Stimulated activated naive CD8-positive, alpha-beta T cell treated with anti-CD3 and anti-CD28 coated beads, Interleukin-15, Interleukin-2, amounts not matched to agents 100 ng/mL and 50 ng/mL, for 24 hours (primary cell): Measurements from ENCODE around the gene PRKCA.
A peak's percentile ranks its signal among the peaks of the same experiment; 100 is the strongest.
"Not testable (repeated sequence)": the region's sequence is repeated elsewhere in the genome, so short reads cannot be mapped to it uniquely, and the experiment has no call there.

ENCODE experiments used
- H3K27ac Mint-ChIP-seq: one replicate; pipeline ENCODE4 v1.8.0; 2021; ENCODE audit warnings: mild to moderate bottlenecking, mixed read lengths
- H3K27me3 Mint-ChIP-seq: one replicate; pipeline ENCODE4 v1.8.0; 2021; ENCODE audit warnings: mixed read lengths
- H3K36me3 Mint-ChIP-seq: one replicate; pipeline ENCODE4 v1.8.0; 2021; ENCODE audit warnings: low read depth, mixed read lengths
- H3K4me1 Mint-ChIP-seq: one replicate; pipeline ENCODE4 v1.8.0; 2021; ENCODE audit warnings: low read depth, mixed read lengths
- H3K4me3 Mint-ChIP-seq: one replicate; pipeline ENCODE4 v1.8.0; 2021; ENCODE audit warnings: mild to moderate bottlenecking, mixed read lengths
- H3K9me3 Mint-ChIP-seq: one replicate; pipeline ENCODE4 v1.8.0; 2021; ENCODE audit warnings: mixed read lengths

Gene PRKCA

DNA sequence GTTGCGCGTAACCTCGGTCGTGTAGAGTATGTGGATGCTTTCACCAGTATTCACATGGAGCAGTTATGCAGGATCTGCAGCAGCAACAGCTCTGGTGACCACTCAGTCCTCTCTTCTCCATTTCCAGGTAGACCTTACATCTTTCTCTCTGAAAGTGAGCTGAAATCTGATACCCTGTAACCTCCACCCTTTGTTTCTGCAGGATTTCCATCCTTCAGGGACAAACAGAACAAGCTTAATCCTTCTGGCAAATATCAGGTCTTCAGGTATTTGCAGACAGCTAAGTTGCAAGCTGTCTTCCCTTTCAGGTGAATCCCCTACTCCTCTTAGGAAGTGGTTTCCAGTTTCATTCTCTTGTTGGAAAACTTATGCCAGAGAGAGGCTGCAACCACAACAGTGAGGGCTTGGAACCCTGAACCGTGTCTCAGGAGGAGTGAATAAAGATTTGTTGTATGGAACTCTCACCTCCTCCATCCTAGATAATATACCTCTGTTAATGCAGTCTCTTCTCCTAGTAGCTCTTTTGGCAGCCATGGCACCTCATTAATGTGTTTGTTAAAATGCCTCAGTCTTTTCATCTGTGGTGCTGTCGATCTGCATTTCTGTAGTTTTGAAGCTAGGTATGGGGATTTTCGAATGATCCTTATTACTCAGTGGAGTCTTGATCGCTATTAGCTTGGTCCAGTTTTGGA lies 172.5 kb downstream of the PRKCA start:
- Mint-ChIP-seq H3K27ac (no peak overlapping the region), H3K27me3 (no peaks in the 10 kb centered on the region), H3K9me3 (peaks cover 3% of the 10 kb centered on the region), H3K36me3 (peaks cover 44% of the 10 kb centered on the region), H3K4me1 (peaks cover 54% of the 10 kb centered on the region), H3K4me3 (peak overlapping the region; percentile 16)

GRCh38 chr17:66476014-66476413 lies 173.6 kb downstream of the PRKCA start:
- Mint-ChIP-seq H3K9me3 (peaks cover 3% of the 10 kb centered on the region), H3K4me3 (no peak overlapping the region), H3K36me3 (peaks cover 54% of the 10 kb centered on the region), H3K27ac (no peak overlapping the region), H3K4me1 (peaks cover 53% of the 10 kb centered on the region), H3K27me3 (no peaks in the 10 kb centered on the region)

DNA sequence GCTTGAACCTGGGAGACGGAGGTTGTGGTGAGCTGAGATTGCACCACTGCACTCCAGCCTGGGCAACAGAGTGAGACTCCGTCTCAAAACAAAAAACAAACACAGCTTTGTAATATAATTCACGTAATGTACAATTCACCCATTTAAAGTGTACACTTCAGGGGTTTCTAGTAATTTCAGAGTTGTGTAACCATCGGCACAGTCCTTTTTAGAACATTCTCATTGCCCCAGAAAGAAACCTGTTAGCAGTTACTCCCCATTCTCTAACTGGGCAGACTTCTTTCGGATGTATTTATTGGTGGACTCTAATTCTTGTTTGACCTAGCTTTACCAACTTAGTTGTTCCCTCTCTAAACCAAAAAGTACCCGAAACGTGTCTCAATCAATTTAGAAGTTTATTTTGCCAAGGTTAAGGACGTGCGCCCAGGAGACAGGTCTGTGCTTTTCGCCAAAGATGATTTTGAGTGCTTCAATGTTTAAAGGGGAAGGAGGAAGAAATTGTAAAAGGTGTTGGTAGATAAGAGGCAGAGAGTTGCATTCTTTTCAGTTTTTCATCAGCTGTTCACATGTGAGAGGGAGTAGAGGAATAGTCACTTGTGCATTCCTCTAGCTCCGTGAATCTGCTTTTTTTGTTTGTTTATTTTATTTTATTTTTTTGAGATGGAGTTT lies 175.3 kb downstream of the PRKCA start:
- no peak overlapping the region for H3K27ac Mint-ChIP-seq
- H3K27me3 Mint-ChIP-seq: no peaks in the 10 kb centered on the region
- H3K4me3 Mint-ChIP-seq: no peak overlapping the region
- peaks cover 50% of the 10 kb centered on the region for H3K36me3 Mint-ChIP-seq
- H3K4me1 Mint-ChIP-seq: peaks cover 53% of the 10 kb centered on the region
- H3K9me3 Mint-ChIP-seq: peaks cover 3% of the 10 kb centered on the region

DNA sequence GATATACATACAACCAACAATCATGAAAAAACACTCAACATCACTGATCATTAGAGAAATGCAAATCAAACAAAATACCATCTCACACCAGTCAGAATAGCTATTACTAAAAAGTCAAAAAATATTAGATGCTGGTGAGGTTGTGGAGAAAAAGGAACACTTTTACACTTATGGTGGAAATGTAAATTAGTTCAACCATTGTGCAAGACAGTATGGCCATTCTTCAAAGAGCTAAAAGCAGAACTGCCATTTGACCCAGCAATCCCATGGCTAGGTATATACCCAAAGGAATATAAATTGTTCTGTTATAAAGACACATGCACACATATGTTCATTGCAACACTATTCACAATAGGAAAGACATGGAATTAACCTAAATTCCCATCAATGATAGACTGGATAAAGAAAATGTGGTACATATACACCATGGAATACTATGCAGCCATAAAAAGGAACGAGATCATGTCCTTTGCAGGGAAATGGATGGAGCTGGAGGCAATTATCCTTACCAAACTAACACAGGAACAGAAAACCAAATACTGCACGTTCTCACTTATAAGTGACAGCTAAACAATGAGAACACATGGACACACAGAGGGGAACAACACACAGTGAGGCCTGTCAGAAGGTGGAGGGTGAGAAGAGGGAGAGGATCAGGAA lies 176.9 kb downstream of the PRKCA start:
- Mint-ChIP-seq H3K4me1 (peaks cover 53% of the 10 kb centered on the region), H3K36me3 (peaks cover 46% of the 10 kb centered on the region)
- not testable (repeated sequence) for H3K27me3 Mint-ChIP-seq, H3K9me3 Mint-ChIP-seq, H3K4me3 Mint-ChIP-seq, H3K27ac Mint-ChIP-seq

- peaks cover 3% of the 10 kb centered on the region for H3K9me3 Mint-ChIP-seq
- H3K4me1 Mint-ChIP-seq: peaks cover 48% of the 10 kb centered on the region
- H3K4me3 Mint-ChIP-seq: no peak overlapping the region
- H3K36me3 Mint-ChIP-seq: peaks cover 47% of the 10 kb centered on the region
- peak overlapping the region; percentile 14 for H3K27ac Mint-ChIP-seq
- no peaks in the 10 kb centered on the region for H3K27me3 Mint-ChIP-seq
Observed at GRCh38 chr17:66480243-66480642, 177.8 kb downstream of the PRKCA start.

GRCh38 chr17:66480802-66481201 lies 178.4 kb downstream of the PRKCA start:
- Mint-ChIP-seq H3K4me3 (no peak overlapping the region), H3K4me1 (peaks cover 47% of the 10 kb centered on the region), H3K27me3 (no peaks in the 10 kb centered on the region), H3K36me3 (peaks cover 45% of the 10 kb centered on the region), H3K9me3 (peaks cover 3% of the 10 kb centered on the region), H3K27ac (no peak overlapping the region)

GRCh38 chr17:66481271-66481670 lies 178.9 kb downstream of the PRKCA start:
- Mint-ChIP-seq H3K4me1 (peaks cover 45% of the 10 kb centered on the region), H3K36me3 (peaks cover 46% of the 10 kb centered on the region), H3K9me3 (peaks cover 3% of the 10 kb centered on the region), H3K27me3 (no peaks in the 10 kb centered on the region), H3K4me3 (no peak overlapping the region), H3K27ac (peak overlapping the region; percentile 28)

GRCh38 chr17:66483906-66484305 lies 181.5 kb downstream of the PRKCA start:
- peaks cover 34% of the 10 kb centered on the region for H3K36me3 Mint-ChIP-seq
- no peaks in the 10 kb centered on the region for H3K27me3 Mint-ChIP-seq
- H3K4me1 Mint-ChIP-seq: peaks cover 63% of the 10 kb centered on the region
- no peaks in the 10 kb centered on the region for H3K9me3 Mint-ChIP-seq
- H3K4me3 Mint-ChIP-seq: no peak overlapping the region
- no peak overlapping the region for H3K27ac Mint-ChIP-seq

- H3K4me3 Mint-ChIP-seq: no peak overlapping the region
- peaks cover 53% of the 10 kb centered on the region for H3K4me1 Mint-ChIP-seq
- H3K9me3 Mint-ChIP-seq: no peaks in the 10 kb centered on the region
- no peak overlapping the region for H3K27ac Mint-ChIP-seq
- peaks cover 25% of the 10 kb centered on the region for H3K36me3 Mint-ChIP-seq
- H3K27me3 Mint-ChIP-seq: no peaks in the 10 kb centered on the region
Observed at GRCh38 chr17:66485309-66485947, 183.0 kb downstream of the PRKCA start.

GRCh38 chr17:66487121-66487520 lies 184.7 kb downstream of the PRKCA start:
- H3K4me3 Mint-ChIP-seq: no peak overlapping the region
- H3K36me3 Mint-ChIP-seq: peaks cover 23% of the 10 kb centered on the region
- no peaks in the 10 kb centered on the region for H3K27me3 Mint-ChIP-seq
- no peaks in the 10 kb centered on the region for H3K9me3 Mint-ChIP-seq
- peaks cover 60% of the 10 kb centered on the region for H3K4me1 Mint-ChIP-seq
- no peak overlapping the region for H3K27ac Mint-ChIP-seq

DNA sequence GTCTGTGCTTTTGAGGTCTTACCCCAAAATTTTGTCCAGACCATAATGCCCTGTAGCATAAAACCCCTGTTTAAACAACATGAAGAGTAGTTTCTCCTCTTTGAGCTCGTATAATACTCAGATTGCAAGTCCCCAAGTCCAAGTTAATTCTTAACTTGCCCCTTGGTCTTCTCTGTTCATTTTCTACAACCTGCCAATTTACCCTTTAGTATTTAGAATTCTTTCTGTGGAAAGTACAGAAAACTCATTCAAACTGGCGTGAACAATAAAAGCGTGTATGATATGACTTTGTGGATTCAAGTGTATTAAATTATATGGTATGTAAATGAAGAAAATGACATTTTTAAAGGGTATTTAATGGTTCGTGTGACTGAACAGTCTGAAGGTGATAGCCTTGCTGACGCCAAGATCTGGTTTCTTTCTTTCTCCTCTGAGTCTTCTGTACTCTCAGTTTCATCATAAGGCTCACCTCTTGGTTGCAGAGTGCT lies 185.6 kb downstream of the PRKCA start:
- Mint-ChIP-seq H3K9me3 (no peaks in the 10 kb centered on the region), H3K27me3 (no peaks in the 10 kb centered on the region), H3K36me3 (peaks cover 24% of the 10 kb centered on the region), H3K4me1 (peaks cover 59% of the 10 kb centered on the region), H3K4me3 (no peak overlapping the region), H3K27ac (no peak overlapping the region)

DNA sequence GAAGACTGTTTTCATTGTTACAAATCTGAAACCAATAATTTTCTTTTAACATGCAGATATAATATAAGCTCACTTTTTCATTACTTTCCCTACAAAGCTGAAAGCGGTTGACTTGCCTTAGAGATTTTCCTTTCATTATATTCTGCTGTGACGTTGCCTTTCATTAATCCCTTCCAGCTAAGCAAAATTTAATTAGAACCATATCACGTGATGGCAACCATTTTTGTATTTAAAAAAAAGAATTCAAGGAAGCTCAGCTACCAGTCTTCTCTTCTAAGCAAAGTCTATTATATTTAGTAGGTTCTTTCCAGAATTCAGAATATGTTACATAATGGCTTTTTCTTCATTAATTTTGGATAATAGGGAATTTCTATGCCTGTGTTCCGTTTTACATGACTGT lies 186.5 kb downstream of the PRKCA start:
- Mint-ChIP-seq H3K27me3 (no peaks in the 10 kb centered on the region), H3K36me3 (peaks cover 29% of the 10 kb centered on the region), H3K4me1 (peaks cover 66% of the 10 kb centered on the region), H3K9me3 (no peaks in the 10 kb centered on the region), H3K27ac (no peak overlapping the region), H3K4me3 (no peak overlapping the region)

GRCh38 chr17:66489576-66489975 lies 187.2 kb downstream of the PRKCA start:
- Mint-ChIP-seq H3K27ac (peak overlapping the region; percentile 78), H3K36me3 (peaks cover 36% of the 10 kb centered on the region), H3K4me1 (peaks cover 70% of the 10 kb centered on the region)
- not testable (repeated sequence) for H3K27me3 Mint-ChIP-seq, H3K9me3 Mint-ChIP-seq, H3K4me3 Mint-ChIP-seq

DNA sequence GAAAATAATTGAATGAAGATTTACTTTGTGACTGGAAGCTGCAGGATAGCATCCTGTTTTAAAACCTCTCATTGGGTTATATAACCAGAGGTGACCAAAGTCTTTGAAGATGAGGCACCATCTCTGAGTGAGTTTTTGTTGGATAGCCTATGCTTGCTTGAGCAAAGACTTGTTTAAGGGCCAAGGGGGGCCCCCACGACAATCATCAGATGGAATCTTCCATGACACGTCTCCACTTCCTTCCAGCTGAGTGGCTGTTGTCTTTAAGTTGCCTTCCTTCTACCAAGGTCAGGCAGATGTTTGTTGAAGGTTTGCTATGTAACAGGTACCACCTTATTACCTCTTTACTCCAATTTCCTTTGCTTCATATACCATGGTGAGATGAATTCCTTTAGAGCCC lies 188.8 kb downstream of the PRKCA start:
- H3K27ac Mint-ChIP-seq: peak overlapping the region; percentile 78
- H3K4me1 Mint-ChIP-seq: peaks cover 73% of the 10 kb centered on the region
- no peaks in the 10 kb centered on the region for H3K27me3 Mint-ChIP-seq
- peaks cover 44% of the 10 kb centered on the region for H3K36me3 Mint-ChIP-seq
- peak overlapping the region; percentile 19 for H3K4me3 Mint-ChIP-seq
- no peaks in the 10 kb centered on the region for H3K9me3 Mint-ChIP-seq

DNA sequence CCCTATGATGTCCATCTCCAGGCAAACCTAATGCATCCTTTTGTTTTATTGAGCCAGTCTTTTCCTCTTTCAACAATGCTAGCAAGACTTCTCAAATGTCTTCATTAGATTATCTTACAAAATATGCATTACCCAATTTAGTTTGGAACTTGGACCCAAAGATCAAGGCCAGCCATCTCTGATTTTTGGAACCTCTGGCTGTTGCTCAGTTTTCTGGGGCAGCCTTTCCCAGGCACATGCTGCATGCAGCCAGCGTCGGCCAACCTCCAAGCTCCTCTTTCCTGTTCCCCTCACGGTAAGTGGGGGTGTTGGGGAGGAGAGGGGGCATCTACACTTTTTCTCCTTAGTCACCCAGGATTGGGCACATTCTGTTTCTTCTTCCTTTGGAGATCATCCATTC lies 189.3 kb downstream of the PRKCA start:
- Mint-ChIP-seq H3K4me1 (peaks cover 69% of the 10 kb centered on the region), H3K4me3 (no peak overlapping the region), H3K36me3 (peaks cover 40% of the 10 kb centered on the region), H3K27me3 (no peaks in the 10 kb centered on the region), H3K9me3 (no peaks in the 10 kb centered on the region), H3K27ac (peak overlapping the region; percentile 75)
